ENCODE data around the gene THAP11.
"Not testable (repeated sequence)": the region's sequence is repeated elsewhere in the genome, so short reads cannot be mapped to it uniquely, and the experiment has no call there.

THAP11 gene

DNA sequence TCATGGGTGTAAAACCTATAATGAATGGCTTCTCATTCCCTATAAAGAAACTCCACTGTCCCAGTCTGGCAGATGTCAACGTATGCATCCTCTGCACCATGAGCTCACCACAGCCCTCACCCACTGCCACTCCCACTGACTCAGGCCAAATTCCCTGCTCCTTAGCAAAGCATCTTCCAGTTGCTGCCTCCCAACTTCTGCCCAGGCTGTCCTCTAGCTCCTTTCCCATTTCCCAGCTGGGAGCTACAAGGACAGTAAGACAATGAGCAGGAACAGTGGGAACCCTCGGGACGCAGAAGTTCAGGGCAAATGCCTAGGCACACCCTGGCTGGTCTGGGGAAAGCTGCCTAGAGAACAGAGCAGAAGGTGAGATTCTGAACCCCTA lies 9.1 kb upstream of the THAP11 start:
- TF ChIP-seq, protein P1, sequence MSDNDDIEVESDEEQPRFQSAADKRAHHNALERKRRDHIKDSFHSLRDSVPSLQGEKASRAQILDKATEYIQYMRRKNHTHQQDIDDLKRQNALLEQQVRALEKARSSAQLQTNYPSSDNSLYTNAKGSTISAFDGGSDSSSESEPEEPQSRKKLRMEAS (IDR thresholded peaks at IDR 0.05; ENCODE audit: low read depth, low read length), result no peak
- no peak for TF ChIP-seq POLR2A (IDR thresholded peaks at IDR 0.05; ENCODE audit: extremely low read depth, insufficient read length)
- TF ChIP-seq MYC (IDR thresholded peaks at IDR 0.05; ENCODE audit: low read depth, low read length), result no peak
- H3K4me3 ChIP-seq (ENCODE audit: low read depth, low read length), result peak overlapping the region; percentile 79
- peak; percentile 34 for DNase-seq (ENCODE audit: low read depth)

DNA sequence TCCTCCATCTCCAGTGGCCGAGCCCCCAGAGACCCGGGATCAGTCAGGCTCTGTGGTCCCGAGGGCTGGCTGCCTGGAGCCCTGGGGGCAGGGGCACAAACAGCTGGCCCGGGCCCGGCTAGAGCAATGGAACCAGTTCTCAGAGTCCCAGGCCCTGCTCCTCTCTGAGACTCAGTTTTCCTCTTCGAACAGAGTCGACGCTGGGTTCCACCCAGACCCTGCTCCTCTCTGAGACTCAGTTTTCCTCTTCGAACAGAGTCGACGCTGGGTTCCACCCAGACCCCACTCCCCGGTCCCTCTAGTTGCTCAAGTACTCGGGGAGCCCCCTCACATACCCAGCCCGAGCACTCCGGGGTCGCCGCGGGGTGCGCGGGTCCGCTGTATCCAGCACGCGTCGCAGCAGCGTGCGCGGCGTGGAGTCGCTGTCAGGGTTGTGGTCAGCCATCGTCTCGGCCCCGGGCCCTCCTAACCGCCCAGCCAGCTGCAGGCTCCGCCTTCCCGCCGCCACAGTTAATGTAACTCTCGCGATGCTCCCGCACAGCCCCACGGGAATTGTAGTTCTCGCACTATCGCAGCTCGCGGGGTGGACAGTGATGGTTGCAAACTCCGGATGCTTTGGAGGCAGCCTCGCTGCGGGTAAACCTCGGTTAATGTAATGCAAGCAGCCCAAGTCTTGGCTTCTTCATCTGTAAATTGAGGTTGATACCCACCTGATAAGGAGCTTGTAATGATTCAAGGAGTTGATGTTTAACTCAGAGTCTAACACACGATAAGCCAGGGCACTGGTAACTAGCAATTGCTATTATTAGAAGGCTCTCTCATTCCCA lies 8.5 kb upstream of the THAP11 start:
- peak; percentile 95 for DNase-seq (ENCODE audit: low read depth)

DNA sequence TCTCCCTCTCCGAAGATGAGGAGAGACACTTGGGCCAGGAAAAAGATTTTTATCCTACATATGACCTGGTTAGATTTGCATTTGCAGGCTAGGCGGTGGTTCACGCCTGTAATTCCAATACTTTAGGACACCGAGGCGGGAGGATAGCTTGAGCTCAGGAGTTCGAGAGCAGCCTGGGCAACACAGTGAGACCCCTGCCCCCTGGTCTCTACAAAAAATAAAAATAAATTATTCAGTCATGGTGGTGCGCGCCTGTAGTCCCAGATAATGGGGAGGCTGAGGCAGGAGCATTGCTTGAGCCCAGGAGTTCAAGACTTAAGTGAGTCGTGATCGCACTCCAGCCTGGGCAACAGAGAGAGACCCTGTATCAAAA lies 7.9 kb upstream of the THAP11 start:
- peak overlapping the region; percentile 79 for H3K4me3 ChIP-seq (ENCODE audit: low read depth, low read length)
- TF ChIP-seq MYC (IDR thresholded peaks at IDR 0.05; ENCODE audit: low read depth, low read length) (no peak), POLR2A (IDR thresholded peaks at IDR 0.05; ENCODE audit: extremely low read depth, insufficient read length) (no peak)
- TF ChIP-seq, protein P2, sequence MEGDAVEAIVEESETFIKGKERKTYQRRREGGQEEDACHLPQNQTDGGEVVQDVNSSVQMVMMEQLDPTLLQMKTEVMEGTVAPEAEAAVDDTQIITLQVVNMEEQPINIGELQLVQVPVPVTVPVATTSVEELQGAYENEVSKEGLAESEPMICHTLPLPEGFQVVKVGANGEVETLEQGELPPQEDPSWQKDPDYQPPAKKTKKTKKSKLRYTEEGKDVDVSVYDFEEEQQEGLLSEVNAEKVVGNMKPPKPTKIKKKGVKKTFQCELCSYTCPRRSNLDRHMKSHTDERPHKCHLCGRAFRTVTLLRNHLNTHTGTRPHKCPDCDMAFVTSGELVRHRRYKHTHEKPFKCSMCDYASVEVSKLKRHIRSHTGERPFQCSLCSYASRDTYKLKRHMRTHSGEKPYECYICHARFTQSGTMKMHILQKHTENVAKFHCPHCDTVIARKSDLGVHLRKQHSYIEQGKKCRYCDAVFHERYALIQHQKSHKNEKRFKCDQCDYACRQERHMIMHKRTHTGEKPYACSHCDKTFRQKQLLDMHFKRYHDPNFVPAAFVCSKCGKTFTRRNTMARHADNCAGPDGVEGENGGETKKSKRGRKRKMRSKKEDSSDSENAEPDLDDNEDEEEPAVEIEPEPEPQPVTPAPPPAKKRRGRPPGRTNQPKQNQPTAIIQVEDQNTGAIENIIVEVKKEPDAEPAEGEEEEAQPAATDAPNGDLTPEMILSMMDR (IDR thresholded peaks at IDR 0.05; ENCODE audit: low read depth, low read length), result no peak
- TF ChIP-seq, protein P1 (IDR thresholded peaks at IDR 0.05; ENCODE audit: low read depth, low read length), result no peak

More for the DNA sequence above, 8.5 kb upstream of the THAP11 start:
- peak overlapping the region; percentile 79 for H3K4me3 ChIP-seq (ENCODE audit: low read depth, low read length)
- TF ChIP-seq MYC (IDR thresholded peaks at IDR 0.05; ENCODE audit: low read depth, low read length) (peak; percentile 90), POLR2A (IDR thresholded peaks at IDR 0.05; ENCODE audit: extremely low read depth, insufficient read length) (peak; percentile 85)
- TF ChIP-seq, protein P1 (IDR thresholded peaks at IDR 0.05; ENCODE audit: low read depth, low read length), result peak; percentile 92
- TF ChIP-seq, protein P2 (IDR thresholded peaks at IDR 0.05; ENCODE audit: low read depth, low read length), result no peak

DNA sequence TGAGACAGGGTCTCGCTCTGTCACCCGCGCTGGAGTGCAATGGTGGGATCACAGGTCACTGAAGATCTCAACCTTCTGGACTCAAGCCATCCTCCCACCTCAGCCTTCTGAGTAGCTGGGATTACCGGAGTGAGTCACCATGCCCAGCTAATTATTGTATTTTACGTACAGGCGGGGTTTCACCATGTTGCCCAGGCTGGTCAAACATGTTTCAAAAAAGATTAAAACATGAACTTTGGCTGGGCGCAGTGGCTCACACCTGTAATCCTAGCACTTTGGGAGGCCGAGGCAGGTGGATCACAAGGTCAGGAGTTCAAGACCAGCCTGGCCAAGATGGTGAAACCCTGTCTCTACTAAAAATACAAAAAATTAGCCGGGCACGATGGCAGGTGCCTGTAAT lies 4.9 kb upstream of the THAP11 start:
- DNase-seq (ENCODE audit: low read depth); H3K4me3 ChIP-seq (ENCODE audit: low read depth, low read length): not testable (repeated sequence)

More for the DNA sequence above, 7.9 kb upstream of the THAP11 start:
- DNase-seq (ENCODE audit: low read depth), result no peak

DNA sequence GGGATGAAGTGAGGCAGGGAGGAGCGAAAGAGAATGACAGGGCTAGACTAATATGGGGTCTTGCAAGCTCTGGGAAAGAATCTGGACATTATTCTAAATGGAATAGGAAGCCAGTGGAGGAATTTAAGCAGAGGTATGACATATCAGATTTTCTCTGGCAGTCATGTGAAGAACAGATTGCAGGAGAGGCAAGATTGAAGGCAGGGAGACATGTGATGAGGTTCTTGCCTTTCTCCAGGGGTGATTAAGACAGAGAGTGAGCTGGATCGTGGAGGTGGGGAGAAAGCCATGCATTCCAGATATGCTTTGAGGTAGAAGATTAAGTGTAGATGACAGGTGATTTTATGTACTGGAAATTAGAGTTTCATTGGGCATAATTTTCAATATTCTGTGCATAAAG lies 4.3 kb upstream of the THAP11 start:
- no peak for DNase-seq (ENCODE audit: low read depth)
- no peak overlapping the region for H3K4me3 ChIP-seq (ENCODE audit: low read depth, low read length)
- TF ChIP-seq, protein P2 (IDR thresholded peaks at IDR 0.05; ENCODE audit: low read depth, low read length), result no peak
- TF ChIP-seq POLR2A (IDR thresholded peaks at IDR 0.05; ENCODE audit: extremely low read depth, insufficient read length), result no peak
- TF ChIP-seq, protein P1 (IDR thresholded peaks at IDR 0.05; ENCODE audit: low read depth, low read length), result no peak
- no peak for TF ChIP-seq MYC (IDR thresholded peaks at IDR 0.05; ENCODE audit: low read depth, low read length)

DNA sequence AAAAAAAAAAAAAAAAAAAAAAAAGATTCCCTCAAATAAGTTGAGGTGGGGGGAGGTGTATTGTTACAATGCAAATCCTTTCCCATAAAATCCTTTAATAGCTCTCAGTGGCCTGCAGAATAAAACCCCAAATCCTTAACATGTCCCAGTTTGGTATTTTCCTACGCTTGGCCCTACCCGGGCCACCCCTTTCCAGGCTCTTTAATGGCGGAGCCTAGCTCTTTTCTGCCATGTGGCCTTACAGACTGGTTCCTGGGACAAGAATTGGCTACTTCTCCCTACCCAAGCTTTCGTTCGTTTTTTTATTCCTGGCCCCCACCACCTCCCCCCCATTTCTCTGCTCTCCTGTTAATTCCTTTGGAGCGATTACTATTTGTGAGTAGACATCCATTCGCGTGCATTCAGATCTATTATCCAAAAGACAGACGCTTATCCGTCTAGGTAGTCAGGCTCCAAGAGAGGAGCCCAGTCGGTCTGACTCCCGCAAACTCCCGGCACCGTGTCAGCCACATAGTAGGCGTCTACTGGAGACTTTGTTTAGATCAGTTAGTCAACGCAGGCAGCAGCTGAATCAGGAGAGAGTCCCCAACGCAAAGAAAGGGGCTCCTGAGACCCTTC lies 813 bp upstream of the THAP11 start:
- no peak overlapping the region for H3K4me3 ChIP-seq (ENCODE audit: low read depth, low read length)
- DNase-seq (ENCODE audit: low read depth), result no peak

More for the DNA sequence above, 813 bp upstream of the THAP11 start:
- TF ChIP-seq, protein P2 (IDR thresholded peaks at IDR 0.05; ENCODE audit: low read depth, low read length), result no peak
- TF ChIP-seq POLR2A (IDR thresholded peaks at IDR 0.05; ENCODE audit: extremely low read depth, insufficient read length) (no peak), MYC (IDR thresholded peaks at IDR 0.05; ENCODE audit: low read depth, low read length) (no peak)
- TF ChIP-seq, protein P1 (IDR thresholded peaks at IDR 0.05; ENCODE audit: low read depth, low read length), result no peak

Measured in NB4 (cell line).